ENCODE measurements around the gene URB2. TPM values are rescaled to one million over a fixed set of nuclear protein-coding genes. Genes with fewer than 3 reads are reported as not detected.

Gene URB2
- total and polyA plus RNA-seq, 2 donors (not counting 3 experiments of a cell fraction or from before 2014, with no cell fraction given): 4.7 to 12.4 TPM

DNA sequence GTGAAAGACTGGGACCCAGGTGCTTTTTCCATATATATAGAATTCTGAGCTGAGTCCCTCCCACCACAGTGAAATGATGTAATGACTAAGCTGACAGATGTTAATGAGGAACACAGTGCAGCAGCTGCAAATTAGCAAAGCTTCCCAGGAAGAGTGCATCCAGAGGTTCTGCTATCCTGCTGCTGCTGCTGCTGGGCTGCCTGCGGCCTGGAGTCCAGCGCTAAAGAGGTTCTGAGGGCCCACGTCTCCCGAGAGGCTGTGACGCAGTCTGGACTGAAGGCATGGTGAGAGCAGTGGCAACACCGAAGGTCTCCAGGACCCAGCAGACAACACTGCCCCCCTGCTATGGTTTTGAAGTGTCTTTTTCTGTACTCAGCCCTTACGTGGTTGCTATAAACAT is 63.9 kb downstream of the URB2 start:
- dilution Hi-C loops (cut with MboI; ENCODE audit: extremely low pct_ligation_motif_present, low sequenced_read_pairs) (no loop called here), intact Hi-C loops (cut with micrococcal nuclease) (no loop called here)
- H4K20me1 ChIP-seq (replicated peaks; ENCODE audit: control insufficient read depth, extremely low read depth, insufficient read depth, low read length): no peaks in the 10 kb centered on the region
- no peaks in the 10 kb centered on the region for H3K9me1 ChIP-seq (replicated peaks; ENCODE audit: control insufficient read depth, extremely low read depth, insufficient read depth, low read length)
- no peak overlapping the region for H3K27ac ChIP-seq (ENCODE audit: insufficient read depth, low read depth, low read length)
- DNase-seq (ENCODE audit: low read depth, low spot score): no peak
- FAIRE-seq: no peak
- H2AFZ ChIP-seq (ENCODE audit: low read depth, low read length): no peak overlapping the region
- no TSS peak for BruUV-seq (replicated peaks)
- H3K9me3 ChIP-seq (replicated peaks; ENCODE audit: control insufficient read depth, insufficient read depth, low read length): no peaks in the 10 kb centered on the region
- POLR2A ChIA-PET: no interaction called here
- no peaks in the 10 kb centered on the region for H3K36me3 ChIP-seq (ENCODE audit: control insufficient read depth in 2 of 2, extremely low read depth in 1 of 2, insufficient read depth in 2 of 2, low read length in 2 of 2)
- TF ChIP-seq POLR2A (IDR thresholded peaks at IDR 0.05; ENCODE audit: low read depth, low read length): no peak
- no peak for TF ChIP-seq JUN (IDR thresholded peaks at IDR 0.05; ENCODE audit: borderline replicate concordance, insufficient read depth, insufficient read length, low read depth)
- no peak for TF ChIP-seq FOS (IDR thresholded peaks at IDR 0.05; ENCODE audit: borderline replicate concordance, insufficient read depth, low read length)
- TF ChIP-seq, protein P1, sequence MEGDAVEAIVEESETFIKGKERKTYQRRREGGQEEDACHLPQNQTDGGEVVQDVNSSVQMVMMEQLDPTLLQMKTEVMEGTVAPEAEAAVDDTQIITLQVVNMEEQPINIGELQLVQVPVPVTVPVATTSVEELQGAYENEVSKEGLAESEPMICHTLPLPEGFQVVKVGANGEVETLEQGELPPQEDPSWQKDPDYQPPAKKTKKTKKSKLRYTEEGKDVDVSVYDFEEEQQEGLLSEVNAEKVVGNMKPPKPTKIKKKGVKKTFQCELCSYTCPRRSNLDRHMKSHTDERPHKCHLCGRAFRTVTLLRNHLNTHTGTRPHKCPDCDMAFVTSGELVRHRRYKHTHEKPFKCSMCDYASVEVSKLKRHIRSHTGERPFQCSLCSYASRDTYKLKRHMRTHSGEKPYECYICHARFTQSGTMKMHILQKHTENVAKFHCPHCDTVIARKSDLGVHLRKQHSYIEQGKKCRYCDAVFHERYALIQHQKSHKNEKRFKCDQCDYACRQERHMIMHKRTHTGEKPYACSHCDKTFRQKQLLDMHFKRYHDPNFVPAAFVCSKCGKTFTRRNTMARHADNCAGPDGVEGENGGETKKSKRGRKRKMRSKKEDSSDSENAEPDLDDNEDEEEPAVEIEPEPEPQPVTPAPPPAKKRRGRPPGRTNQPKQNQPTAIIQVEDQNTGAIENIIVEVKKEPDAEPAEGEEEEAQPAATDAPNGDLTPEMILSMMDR (IDR thresholded peaks at IDR 0.05; ENCODE audit: extremely low read depth in 1 of 2, insufficient read depth in 1 of 2, low read depth in 1 of 2, low read length in 2 of 2): no peak
- no peak for TF ChIP-seq POLR2AphosphoS5 (IDR thresholded peaks at IDR 0.05; ENCODE audit: insufficient read depth, low read depth, low read length)
- no peak for TF ChIP-seq MAX (IDR thresholded peaks at IDR 0.05; ENCODE audit: insufficient read depth, insufficient read length)
- TF ChIP-seq EZH2 (IDR thresholded peaks at IDR 0.05; ENCODE audit: borderline replicate concordance, low read depth, low read length, severe bottlenecking): no peak
- no peak for TF ChIP-seq MYC (IDR thresholded peaks at IDR 0.05; ENCODE audit: low read depth, low read length)
- no peak for TF ChIP-seq GATA2 (IDR thresholded peaks at IDR 0.05; ENCODE audit: insufficient read depth, insufficient read length, low read depth, low read length)
- no peaks in the 10 kb centered on the region for H3K27me3 ChIP-seq (ENCODE audit: control insufficient read depth in 2 of 2, insufficient read depth in 2 of 2, low read length in 2 of 2)
- no peak overlapping the region for H3K4me2 ChIP-seq (ENCODE audit: insufficient read depth, low read length)
- H3K4me1 ChIP-seq (ENCODE audit: control insufficient read depth, extremely low read depth, insufficient read depth, low read length): no peaks in the 10 kb centered on the region
- CTCF ChIA-PET: no interaction called here
- H3K79me2 ChIP-seq (ENCODE audit: control insufficient read depth, insufficient read depth, low read length): no peaks in the 10 kb centered on the region
- H3K4me3 ChIP-seq (replicated peaks in 1 of 3; ENCODE audit: insufficient read depth in 1 of 3, low read depth in 1 of 3, low read length in 3 of 3): no peak overlapping the region
- H3K9ac ChIP-seq (replicated peaks; ENCODE audit: extremely low read depth, insufficient read depth, low read length): no peak overlapping the region

Measured in endothelial cell of umbilical vein (primary cell).